Kidney (tissue), 14 donors: Measurements from ENCODE around the gene RNF208. TPM values are rescaled to one million over a fixed set of nuclear protein-coding genes. Genes with fewer than 3 reads are reported as not detected.
"Not testable (repeated sequence)": the region's sequence is repeated elsewhere in the genome, so short reads cannot be mapped to it uniquely, and the experiment has no call there.

Source experiments
- DNase-seq, 5 donors: peaks; one replicate each; pipeline ENCODE4 v3.0.0-alpha.2; 2013 to 2020
- FAIRE-seq: peaks from 2 replicates; lab custom pipeline; 2012; peaks lifted over from hg19 to GRCh38; lab: Jason Lieb, UNC
- H3K27ac ChIP-seq, 2 donors: one replicate each; pipeline ENCODE4 v1.7.0; 2013; ENCODE audit warnings: low read depth in 2 of 2, low read length in 2 of 2, inconsistent platforms in 1 of 2
- H3K27me3 ChIP-seq: one replicate; pipeline ENCODE4 v1.7.1; 2013; ENCODE audit warnings: low read length, inconsistent platforms; ENCODE audit not compliant: control insufficient read depth, insufficient read depth
- H3K36me3 ChIP-seq, 3 donors: one replicate each; pipeline versions ENCODE4 v1.7.0 to v1.7.1; 2013; ENCODE audit warnings: low read length in 3 of 3, control low read depth in 1 of 3, inconsistent platforms in 1 of 3; ENCODE audit not compliant: insufficient read depth in 3 of 3, control insufficient read depth in 2 of 3
- H3K4me1 ChIP-seq, 3 donors: one replicate each; pipeline versions ENCODE4 v1.7.0 to v1.7.1; 2013; ENCODE audit warnings: low read length in 3 of 3, inconsistent platforms in 1 of 3, low read depth in 1 of 3; ENCODE audit not compliant: control insufficient read depth in 2 of 3, insufficient read depth in 2 of 3
- H3K4me3 ChIP-seq, 3 donors: one replicate each; pipeline versions ENCODE4 v1.7.0 to v1.8.1; 2013; ENCODE audit warnings: low read length in 3 of 3, control low read depth in 1 of 3, inconsistent platforms in 1 of 3
- H3K9ac ChIP-seq, 3 donors: one replicate each; pipeline versions ENCODE4 v1.7.0 to v1.7.1; 2013; ENCODE audit warnings: low read length in 3 of 3, control low read depth in 1 of 3, inconsistent platforms in 1 of 3
- H3K9me3 ChIP-seq, 3 donors: one replicate each; pipeline versions ENCODE4 v1.7.0 to v1.7.1; 2013; ENCODE audit warnings: low read length in 3 of 3, control low read depth in 1 of 3, inconsistent platforms in 1 of 3; ENCODE audit not compliant: control insufficient read depth in 2 of 3, insufficient read depth in 1 of 3
- intact Hi-C: fragments of 100-400 bp; cut with DNase I; formaldehyde crosslinking; loops from one replicate; pipeline ENCODE4 v1.11.1; 2022
- polyA plus RNA-seq: library from polyadenylated mRNA; stranded (reverse); fragments of 350-450 nt; fragmentation: Illumina TruSeq; extraction: RNeasy Lipid Tissue Mini Kit (QIAGEN cat#74804); gene quantifications from one replicate; pipeline ENCODE4 v1.2.3, GENCODE V29; 2014; ENCODE audit warnings: low read depth, low replicate concordance; ENCODE audit not compliant: insufficient read depth
- total RNA-seq: library from RNA; stranded (reverse); fragmentation: NEBNext Ultra II Directional; extraction: Animal tissue kit (Norgen Biotek cat#: 25700); gene quantifications from one replicate; pipeline ENCODE4 v1.2.1, GENCODE V29; 2021
- TF ChIP-seq, protein P1 (sequence below): IDR thresholded peaks from 3 replicates; pipeline ENCODE4 v1.5.1; 2012; ENCODE audit warnings: mild to moderate bottlenecking, moderate library complexity, borderline replicate concordance; ENCODE audit not compliant: insufficient read depth; ENCODE audit errors: extremely low read depth
- donor health status: control.
- donor health status: control.
- donor health status: control.
- donor health status: control.
- donor health status: control.
- donor health status: DM: yes; HTN: yes; CAD: no.
- donor health status: Normal renal cell carcinoma (clear cell type).

Gene RNF208
- total and polyA plus RNA-seq, 2 donors from 2014 or later, result 7.0 to 22.8 TPM

DNA sequence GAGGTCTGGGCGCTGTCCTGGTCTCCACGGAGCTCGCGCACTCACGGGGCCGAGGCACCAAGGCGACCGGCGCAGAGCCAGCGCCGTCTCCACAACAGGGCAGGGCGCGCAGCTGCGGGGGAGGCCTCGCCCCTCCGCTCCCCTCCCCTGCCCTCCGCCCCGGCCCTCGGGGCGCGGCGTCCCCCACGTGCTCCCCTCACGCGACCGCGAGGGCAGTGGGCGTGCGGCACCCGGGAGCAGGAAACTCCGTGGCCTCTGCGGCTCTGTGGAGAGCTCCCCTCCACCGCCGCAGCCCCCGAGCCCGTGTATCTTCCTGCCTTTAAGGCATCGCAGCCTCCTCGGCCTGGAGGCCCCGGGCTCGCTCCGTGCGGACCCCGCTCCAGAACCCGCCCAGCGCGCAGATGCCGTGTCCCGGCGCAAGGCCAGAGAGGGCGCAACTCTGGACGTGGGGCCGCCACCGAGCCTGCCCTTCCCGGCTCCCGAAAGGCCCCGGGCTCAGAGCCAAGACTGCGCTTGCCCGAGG lies 18.3 kb upstream of the RNF208 start:
- TF ChIP-seq, protein P1, sequence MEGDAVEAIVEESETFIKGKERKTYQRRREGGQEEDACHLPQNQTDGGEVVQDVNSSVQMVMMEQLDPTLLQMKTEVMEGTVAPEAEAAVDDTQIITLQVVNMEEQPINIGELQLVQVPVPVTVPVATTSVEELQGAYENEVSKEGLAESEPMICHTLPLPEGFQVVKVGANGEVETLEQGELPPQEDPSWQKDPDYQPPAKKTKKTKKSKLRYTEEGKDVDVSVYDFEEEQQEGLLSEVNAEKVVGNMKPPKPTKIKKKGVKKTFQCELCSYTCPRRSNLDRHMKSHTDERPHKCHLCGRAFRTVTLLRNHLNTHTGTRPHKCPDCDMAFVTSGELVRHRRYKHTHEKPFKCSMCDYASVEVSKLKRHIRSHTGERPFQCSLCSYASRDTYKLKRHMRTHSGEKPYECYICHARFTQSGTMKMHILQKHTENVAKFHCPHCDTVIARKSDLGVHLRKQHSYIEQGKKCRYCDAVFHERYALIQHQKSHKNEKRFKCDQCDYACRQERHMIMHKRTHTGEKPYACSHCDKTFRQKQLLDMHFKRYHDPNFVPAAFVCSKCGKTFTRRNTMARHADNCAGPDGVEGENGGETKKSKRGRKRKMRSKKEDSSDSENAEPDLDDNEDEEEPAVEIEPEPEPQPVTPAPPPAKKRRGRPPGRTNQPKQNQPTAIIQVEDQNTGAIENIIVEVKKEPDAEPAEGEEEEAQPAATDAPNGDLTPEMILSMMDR, result no peak
- DNase-seq (peak; percentile 73 to 96 (median 86)), FAIRE-seq (no peak)
- H3K36me3 ChIP-seq, result peaks cover 2 to 13% (median 6%) of the 10 kb centered on the region in 3 donors
- peak overlapping the region; percentile 24 to 64 (median 41) for H3K4me3 ChIP-seq
- peak overlapping the region in 1 of 3 donors; percentile 73 for H3K9ac ChIP-seq
- H3K27me3 ChIP-seq, result no peaks in the 10 kb centered on the region
- intact Hi-C loops, result no loop called here
- H3K27ac ChIP-seq, result peak overlapping the region; percentile 91 to 98
- H3K4me1 ChIP-seq, result peaks cover 0 to 23% (median 11%) of the 10 kb centered on the region in 3 donors
- H3K9me3 ChIP-seq, result no peaks in the 10 kb centered on the region

DNA sequence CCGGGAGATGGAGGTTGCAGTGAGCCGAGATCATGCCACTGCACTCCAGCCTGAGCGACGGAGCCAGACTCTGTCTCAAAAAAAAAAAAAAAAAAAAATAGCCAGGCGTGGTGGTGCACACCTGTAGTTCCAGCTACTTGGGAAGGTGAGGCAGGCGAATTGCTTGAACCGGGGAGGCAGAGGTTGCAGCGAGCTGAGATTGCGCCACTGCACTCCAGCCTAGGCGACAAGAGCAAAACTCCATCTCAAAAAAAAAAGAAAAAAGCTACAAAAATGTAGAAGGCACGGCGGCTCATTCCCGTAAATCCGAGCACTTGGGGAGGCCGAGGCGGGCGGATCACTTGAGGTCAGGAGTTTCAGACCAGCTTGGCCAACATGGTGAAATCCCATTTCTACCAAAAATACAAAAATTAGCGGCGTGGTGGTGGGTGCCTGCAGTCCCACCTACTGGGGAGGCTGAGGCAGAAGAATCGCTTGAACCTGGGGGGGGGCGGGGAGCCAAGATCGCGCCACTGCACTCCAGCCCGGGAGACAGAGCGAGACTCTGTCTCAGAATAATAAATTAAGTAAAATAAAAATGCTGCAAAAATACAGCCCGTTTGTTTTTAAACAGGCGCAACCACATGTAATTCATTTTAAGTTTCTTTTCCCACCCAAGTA lies 17.6 kb upstream of the RNF208 start:
- H3K27me3 ChIP-seq, H3K9me3 ChIP-seq, DNase-seq, FAIRE-seq: not testable (repeated sequence)
- peaks cover 2 to 13% (median 6%) of the 10 kb centered on the region in 3 donors for H3K36me3 ChIP-seq
- peak overlapping the region in 1 of 3 donors; percentile 73 for H3K9ac ChIP-seq
- intact Hi-C loops, result loop anchor here (10.0 kb wide), 1 partner anchor 125 kb away; the partner anchor contains the start of gene DPP7
- H3K4me1 ChIP-seq, result peaks cover 0 to 23% (median 11%) of the 10 kb centered on the region in 3 donors
- peak overlapping the region; percentile 38 to 64 (median 41) for H3K4me3 ChIP-seq
- H3K27ac ChIP-seq, result peak overlapping the region; percentile 91 to 98

DNA sequence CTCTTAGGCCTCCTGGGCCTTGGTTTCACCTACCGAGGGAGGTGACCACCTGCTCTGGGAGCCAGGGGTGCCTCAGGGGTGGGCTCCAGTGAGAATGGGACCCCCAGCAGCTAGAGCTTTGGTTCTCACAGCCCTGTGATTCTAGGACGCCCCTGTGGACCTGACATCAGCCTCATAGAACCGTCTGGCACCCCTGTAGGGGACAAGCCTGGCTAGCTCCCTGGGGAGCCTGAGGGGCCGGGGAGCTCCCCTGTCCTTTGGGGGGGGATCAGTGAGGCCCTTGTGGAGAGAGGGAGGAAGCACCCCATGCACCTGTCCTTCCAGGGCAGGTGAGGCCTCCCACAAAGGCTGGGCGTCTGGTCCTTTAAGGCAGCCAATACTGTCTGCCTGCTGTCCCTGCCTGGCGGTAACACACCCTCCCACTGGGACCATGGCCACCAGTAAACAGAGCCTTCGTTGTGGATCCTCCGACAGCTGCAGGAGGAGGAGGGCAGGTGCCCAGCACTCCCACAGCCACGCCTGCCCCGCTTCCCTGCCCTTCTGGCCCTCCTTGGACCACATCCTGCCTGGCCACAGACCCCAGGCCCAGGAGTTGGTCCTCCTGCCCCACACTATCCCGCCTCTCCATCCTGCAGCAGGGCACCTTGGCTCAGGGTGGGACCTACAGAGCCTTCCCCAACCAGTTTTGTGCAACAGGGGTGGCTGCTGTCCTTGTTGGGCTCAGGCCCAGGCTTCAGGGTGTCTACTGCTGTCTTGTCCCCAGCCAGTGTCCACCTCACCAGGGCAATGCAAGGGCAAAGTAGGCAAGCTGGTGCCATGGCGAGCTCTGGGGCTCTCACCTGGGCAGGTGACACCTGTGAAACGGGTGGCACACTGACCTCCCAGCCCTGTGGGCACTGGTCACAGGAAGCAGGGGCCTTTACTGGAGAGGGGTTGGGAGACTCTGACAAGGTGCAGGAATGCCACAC lies 16.0 kb upstream of the RNF208 start:
- no peak overlapping the region for H3K9ac ChIP-seq
- H3K4me1 ChIP-seq, result peaks cover 0 to 18% (median 11%) of the 10 kb centered on the region in 3 donors
- TF ChIP-seq, protein P1, result no peak
- no peak for FAIRE-seq
- intact Hi-C loops, result loop anchor here (10.0 kb wide), 1 partner anchor 123 kb away; the partner anchor contains the start of gene DPP7
- peak in 1 of 5 donors; percentile 65 for DNase-seq
- peaks cover 0 to 7% (median 6%) of the 10 kb centered on the region in 3 donors for H3K36me3 ChIP-seq
- no peaks in the 10 kb centered on the region for H3K9me3 ChIP-seq
- H3K4me3 ChIP-seq, result no peak overlapping the region
- no peaks in the 10 kb centered on the region for H3K27me3 ChIP-seq
- no peak overlapping the region for H3K27ac ChIP-seq
